NCI-H748 (cell line): ENCODE results near the gene GLB1L2.

Experiments used
- DNase-seq: peaks from one replicate; lab custom pipeline; 2025; ENCODE audit not compliant: unreplicated experiment; lab: John Stamatoyannopoulos, UW

Gene GLB1L2

GRCh38 chr11:134346976-134347350 lies 15.2 kb downstream of the GLB1L2 start:
- DNase-seq: no peak

DNA sequence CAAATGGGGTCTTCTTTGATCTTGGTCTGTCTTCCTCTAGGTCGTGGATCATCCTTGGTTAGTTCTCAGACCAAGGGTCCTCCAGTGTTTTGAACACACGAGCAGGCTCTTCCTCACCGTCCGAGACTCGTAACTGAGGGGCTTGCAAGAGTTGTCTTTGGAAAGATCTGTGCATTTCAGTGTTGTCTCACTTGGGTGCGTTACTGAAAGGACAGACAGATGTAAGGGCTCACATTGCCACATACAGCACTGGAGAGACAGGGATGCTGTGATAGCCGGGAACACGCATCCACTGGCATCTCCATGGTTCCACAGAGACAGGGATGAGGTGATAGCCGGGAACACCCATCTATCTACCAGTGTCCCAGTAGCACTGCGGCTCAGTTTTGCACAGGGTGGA lies 15.7 kb downstream of the GLB1L2 start:
- DNase-seq: no peak

GRCh38 chr11:134349109-134349801 lies 17.5 kb downstream of the GLB1L2 start:
- no peak for DNase-seq

- no peak for DNase-seq
Observed at GRCh38 chr11:134349802-134350355, 18.1 kb downstream of the GLB1L2 start.

DNA sequence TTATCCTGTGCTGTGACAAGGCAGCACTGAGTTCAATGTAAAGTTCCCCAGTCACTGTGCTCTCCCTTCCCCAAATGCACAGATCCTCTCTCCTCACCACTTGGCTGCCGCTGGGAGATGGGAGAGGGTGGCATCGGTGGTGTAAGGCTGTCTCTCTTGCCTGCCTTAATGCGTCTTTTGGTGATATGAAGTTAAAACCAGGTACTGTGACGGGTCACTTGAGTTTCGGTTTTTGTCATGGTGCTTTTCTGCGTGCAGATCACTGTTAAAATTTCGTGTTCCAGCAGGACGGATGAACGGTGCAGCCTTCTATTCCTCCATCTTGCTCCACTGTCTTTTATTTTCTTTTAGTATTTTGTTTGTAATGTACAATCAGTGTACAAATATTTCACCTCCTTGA lies 18.6 kb downstream of the GLB1L2 start:
- no peak for DNase-seq

DNA sequence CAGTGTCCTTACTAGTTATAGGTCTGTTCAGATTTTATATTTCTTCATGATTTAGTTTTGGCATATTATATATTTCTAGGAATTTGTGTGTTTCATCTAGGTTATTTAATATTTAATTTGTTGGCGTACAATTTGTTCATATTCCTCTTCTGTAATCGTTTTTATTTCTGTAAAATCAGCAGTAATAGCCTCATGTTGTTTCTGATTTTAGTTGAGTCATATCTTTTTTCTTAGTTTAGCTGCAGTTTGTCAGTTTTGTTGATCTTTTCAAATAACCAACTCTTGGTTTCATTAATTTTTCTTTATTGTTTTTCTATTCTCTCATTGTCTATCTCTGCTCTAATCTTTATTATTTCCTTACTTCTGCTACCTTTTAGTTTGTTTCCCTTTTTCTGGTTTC lies 20.3 kb downstream of the GLB1L2 start:
- no peak for DNase-seq

GRCh38 chr11:134355136-134355535 lies 23.3 kb downstream of the GLB1L2 start:
- DNase-seq: no peak

GRCh38 chr11:134355656-134356055 lies 23.9 kb downstream of the GLB1L2 start:
- DNase-seq: no peak

DNA sequence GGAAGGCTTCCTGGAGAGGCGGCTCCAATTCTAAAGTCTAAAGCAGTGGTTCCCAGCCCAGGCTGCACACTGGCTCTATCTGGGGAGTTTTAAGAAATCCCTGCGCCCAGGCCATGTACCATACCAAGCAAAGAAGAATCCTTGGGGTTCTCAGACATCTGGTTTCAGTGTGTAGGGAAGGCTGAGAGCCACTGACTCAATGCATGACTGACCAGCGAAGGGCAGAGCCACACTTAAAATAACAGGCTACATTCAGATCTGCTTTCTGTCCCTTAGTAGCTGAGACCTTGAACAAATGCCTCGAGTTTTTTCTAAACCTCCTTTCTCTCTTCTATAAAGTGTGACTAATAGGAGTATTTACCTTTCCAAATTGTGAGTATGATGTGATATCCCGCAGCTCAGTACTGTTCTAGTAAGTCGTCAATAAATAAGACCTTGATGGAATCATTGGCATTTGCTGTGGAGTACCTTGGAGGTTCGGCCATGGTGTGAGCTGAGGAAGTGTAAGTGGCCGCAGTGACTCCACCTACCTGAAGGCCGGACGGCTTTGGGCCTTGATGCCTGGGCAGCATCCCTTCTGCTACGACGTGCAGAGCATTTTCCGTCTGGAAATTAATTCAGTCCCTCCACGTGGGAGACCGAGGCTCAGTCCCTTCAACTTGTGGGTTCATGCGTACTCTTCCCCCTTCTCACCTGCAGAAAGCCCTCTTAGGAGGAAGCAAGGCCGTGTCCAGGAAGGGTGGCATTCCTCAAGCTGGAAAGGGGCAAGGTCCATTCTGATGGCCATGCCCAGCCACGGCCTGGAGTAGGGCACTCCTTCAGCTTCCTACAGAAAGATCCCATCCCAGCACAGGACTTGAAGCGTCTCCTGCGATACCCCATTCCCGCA lies 25.1 kb downstream of the GLB1L2 start:
- no peak for DNase-seq

GRCh38 chr11:134357545-134357839 lies 25.7 kb downstream of the GLB1L2 start:
- DNase-seq: no peak

GRCh38 chr11:134358165-134358855 lies 26.5 kb downstream of the GLB1L2 start:
- DNase-seq: no peak

DNA sequence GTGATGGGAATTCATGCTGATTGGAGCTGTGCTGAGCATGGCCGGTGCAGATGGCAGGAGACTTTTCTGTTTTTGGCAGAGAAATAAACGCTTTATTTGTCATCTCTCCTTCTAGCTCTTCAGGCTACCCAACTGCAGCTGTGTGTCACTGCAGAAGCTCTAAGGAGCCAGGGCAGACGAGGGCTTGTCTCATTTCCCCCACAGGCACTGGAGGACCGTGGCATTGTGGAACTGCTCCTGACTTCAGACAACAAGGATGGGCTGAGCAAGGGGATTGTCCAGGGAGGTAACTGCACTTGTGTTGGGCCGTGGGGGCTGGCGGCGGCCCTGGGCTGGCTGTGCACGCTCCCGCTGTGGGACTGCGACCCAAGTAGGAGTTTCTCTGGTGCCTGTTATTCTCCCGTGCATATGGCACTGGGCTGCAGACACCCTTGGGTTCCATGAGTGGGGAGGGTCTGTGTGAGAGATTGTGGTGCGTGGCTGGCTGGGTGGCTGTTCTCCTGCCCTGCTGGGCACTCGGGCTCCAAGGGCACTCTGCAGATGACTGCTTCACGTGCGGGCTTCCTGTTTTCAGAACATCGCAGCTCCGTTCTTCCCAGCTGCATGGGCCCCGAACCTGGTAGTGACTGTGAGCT lies 27.2 kb downstream of the GLB1L2 start:
- no peak for DNase-seq

- DNase-seq: no peak
Observed at GRCh38 chr11:134359646-134360045, 27.9 kb downstream of the GLB1L2 start.

- DNase-seq: peak; percentile 60
Observed at GRCh38 chr11:134360050-134360835, 28.5 kb downstream of the GLB1L2 start.

- DNase-seq: no peak
Observed at GRCh38 chr11:134361661-134362060, 29.9 kb downstream of the GLB1L2 start.

DNA sequence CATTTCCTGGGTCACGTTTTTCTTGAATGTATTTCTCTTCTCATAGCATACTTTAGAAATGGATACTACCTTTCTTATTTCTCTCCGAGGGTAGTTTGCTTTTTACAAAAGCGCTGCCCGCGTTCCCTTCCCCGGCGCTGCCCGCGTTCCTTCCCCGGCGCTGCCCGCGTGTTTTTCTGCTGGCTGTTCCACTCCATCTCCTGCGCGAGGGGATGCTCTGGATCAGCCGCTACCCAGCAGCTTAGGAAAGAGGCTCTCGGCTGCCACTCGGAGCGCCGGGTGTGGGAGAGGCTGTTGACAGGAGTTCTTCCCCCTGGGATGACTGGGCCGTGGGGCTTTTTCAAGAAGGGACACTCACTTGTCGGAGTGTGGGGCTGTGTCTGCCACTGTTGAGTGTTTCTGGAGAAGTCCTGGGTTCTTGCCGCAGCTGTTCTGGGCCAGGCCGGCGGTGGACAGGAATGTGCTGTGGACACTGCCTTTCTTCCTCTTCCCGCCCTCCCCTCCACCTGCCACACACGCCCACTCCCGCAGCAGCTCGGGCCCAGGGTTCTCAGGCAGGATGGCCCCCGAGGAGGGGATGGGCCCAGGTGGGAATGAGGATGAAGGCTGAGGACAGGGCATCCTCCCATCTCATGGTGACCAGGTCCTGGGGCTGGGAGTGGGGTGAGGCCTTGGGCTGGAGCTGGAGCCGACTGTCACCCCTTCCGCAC lies 30.6 kb downstream of the GLB1L2 start:
- DNase-seq: no peak

GRCh38 chr11:134363161-134363560 lies 31.4 kb downstream of the GLB1L2 start:
- DNase-seq: no peak

DNA sequence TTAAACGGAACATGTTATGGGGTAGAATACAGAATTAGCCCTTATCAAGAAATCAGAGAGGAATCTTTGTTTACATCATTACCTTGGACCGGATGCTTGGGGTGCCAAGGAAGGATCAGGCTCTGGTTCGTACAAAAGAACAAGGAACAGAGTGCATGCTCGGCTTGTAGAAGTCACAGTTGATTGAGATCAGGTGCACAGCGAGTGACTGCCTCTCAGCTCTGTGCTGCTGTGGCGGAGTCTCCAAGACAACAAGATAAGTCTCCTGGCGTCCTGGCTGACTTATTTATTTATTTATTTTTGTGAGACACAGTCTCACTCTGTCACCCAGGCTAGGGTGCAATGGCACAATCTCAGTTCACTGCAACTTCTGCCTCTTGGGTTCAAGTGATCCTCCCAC lies 31.8 kb downstream of the GLB1L2 start:
- DNase-seq: no peak

GRCh38 chr11:134364261-134364660 lies 32.5 kb downstream of the GLB1L2 start:
- no peak for DNase-seq
